ENCODE results near the gene NEAT1. TPM values are rescaled to one million over a fixed set of nuclear protein-coding genes. Genes with fewer than 3 reads are reported as not detected.

Gene NEAT1
- total RNA-seq, 1 donor, result 487 TPM

- no peak overlapping the region for H3K4me3 ChIP-seq (ENCODE audit: low read depth, low read length)
- DNase-seq (ENCODE audit: low read depth), result peak; percentile 62
- TF ChIP-seq, protein P1, sequence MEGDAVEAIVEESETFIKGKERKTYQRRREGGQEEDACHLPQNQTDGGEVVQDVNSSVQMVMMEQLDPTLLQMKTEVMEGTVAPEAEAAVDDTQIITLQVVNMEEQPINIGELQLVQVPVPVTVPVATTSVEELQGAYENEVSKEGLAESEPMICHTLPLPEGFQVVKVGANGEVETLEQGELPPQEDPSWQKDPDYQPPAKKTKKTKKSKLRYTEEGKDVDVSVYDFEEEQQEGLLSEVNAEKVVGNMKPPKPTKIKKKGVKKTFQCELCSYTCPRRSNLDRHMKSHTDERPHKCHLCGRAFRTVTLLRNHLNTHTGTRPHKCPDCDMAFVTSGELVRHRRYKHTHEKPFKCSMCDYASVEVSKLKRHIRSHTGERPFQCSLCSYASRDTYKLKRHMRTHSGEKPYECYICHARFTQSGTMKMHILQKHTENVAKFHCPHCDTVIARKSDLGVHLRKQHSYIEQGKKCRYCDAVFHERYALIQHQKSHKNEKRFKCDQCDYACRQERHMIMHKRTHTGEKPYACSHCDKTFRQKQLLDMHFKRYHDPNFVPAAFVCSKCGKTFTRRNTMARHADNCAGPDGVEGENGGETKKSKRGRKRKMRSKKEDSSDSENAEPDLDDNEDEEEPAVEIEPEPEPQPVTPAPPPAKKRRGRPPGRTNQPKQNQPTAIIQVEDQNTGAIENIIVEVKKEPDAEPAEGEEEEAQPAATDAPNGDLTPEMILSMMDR (IDR thresholded peaks at IDR 0.05; ENCODE audit: insufficient read depth, low read depth, low read length), result no peak
Measured at GRCh38 chr11:65442842-65443331, 20.3 kb downstream of the NEAT1 start.

GRCh38 chr11:65444314-65445051 is 21.9 kb downstream of the NEAT1 start:
- TF ChIP-seq, protein P1 (IDR thresholded peaks at IDR 0.05; ENCODE audit: insufficient read depth, low read depth, low read length), result no peak
- no peak overlapping the region for H3K4me3 ChIP-seq (ENCODE audit: low read depth, low read length)
- peak; percentile 73 for DNase-seq (ENCODE audit: low read depth)

- TF ChIP-seq, protein P1 (IDR thresholded peaks at IDR 0.05; ENCODE audit: insufficient read depth, low read depth, low read length), result no peak
- no peak for DNase-seq (ENCODE audit: low read depth)
Measured at GRCh38 chr11:65445101-65445603, 22.6 kb downstream of the NEAT1 start.

DNA sequence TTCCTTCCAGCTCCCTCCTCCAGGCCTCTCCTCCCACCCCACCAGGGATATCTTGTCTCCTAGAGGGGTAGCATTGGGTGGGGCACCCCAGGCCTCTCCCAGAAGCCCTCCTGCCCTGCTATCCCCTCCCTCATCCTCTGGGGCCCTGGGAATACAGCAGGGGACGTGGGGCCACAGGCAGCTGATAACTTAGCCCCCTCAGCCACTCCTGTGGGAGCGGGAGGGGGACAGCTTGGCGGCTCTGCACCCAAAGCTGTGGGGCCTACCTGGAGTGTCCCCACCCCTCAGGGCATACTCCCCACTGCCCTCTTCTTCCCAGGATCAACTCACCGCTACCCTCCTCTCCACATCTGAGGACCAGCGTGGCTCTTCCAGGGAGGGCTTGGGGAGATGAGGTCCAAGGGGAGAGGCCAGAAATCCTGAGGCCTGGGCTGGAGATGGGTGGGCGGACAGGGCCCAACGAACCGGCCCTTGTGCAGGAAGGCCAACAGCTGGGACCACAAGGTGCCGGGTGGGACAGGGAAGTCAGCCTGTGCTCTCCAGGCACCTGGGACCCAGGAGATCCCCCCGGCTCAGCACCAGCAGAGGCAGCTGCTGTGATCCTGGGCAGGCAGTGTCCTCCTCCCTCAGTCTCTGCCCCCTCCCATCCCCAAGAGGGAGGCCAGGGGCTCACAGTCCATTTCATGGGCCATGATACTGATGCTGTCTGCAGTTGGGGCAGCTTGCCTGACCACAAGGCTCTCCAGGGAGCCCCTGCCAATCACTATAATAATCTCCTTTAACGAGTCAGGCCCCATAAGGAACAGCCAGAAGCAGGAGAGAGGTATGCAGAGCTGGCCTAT is 23.2 kb downstream of the NEAT1 start:
- no peak overlapping the region for H3K4me3 ChIP-seq (ENCODE audit: low read depth, low read length)
- TF ChIP-seq, protein P1 (IDR thresholded peaks at IDR 0.05; ENCODE audit: insufficient read depth, low read depth, low read length), result no peak
- peak; percentile 83 for DNase-seq (ENCODE audit: low read depth)

More at GRCh38 chr11:65445101-65445603, 22.6 kb downstream of the NEAT1 start:
- no peak overlapping the region for H3K4me3 ChIP-seq (ENCODE audit: low read depth, low read length)

DNA sequence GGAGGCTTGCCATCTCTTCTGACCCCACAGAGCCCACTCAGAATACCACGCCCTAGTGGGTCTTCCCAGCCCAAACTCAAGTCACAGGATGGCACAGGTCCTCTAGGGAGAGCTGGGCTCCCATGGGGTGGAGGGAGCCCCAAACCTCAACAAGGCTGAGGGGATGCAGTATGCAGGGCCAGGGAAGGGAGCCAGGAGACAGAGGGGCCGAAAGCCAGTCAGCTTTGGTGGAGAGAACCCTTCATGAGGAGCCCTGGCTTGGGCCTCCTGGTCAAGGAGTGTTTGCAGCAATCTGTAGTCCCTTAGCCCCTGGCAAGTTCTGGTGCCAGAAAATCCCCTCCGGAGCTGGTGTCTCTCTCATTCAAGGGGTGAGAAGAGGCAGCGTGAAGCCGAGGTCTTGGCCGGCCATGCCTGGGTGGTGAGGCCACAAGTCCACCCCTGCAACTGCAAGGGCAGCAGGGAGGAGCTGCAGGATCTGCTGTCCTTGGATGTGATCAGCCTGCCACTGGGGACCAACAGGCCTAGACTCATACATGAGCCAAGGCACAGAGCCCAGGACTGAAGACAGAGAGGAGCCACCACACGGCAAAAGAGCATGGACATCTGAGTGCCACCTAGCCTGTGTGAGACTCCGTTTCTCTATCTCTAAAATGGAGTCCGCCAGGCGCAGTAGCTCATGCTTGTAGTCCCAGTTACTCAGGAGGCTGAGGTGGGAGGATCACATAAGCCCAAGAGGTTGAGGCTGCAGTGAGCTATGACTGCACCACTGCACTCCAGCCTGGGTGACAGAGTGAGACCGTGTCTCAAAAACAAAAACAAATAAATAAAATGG is 24.1 kb downstream of the NEAT1 start:
- TF ChIP-seq, protein P1 (IDR thresholded peaks at IDR 0.05; ENCODE audit: insufficient read depth, low read depth, low read length), result no peak
- no peak overlapping the region for H3K4me3 ChIP-seq (ENCODE audit: low read depth, low read length)
- peak; percentile 80 for DNase-seq (ENCODE audit: low read depth)

DNA sequence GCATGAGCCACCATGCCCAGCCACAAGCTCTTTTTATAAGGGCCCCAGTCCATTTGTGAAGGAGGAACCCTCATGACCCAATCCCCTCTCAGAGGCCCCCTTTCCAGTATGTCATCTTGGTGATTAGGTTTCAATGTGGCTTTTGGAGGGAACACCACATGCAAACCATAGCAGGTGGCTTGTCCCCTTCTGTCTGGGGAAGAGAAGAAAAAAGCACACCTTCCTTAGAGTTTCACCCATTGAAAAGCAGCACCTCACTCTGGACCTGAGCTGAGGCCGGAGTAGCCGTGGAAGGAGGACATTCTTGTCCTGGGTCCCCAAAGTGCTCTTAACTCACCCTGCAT is 25.4 kb downstream of the NEAT1 start:
- no peak overlapping the region for H3K4me3 ChIP-seq (ENCODE audit: low read depth, low read length)
- peak; percentile 84 for DNase-seq (ENCODE audit: low read depth)
- TF ChIP-seq, protein P1 (IDR thresholded peaks at IDR 0.05; ENCODE audit: insufficient read depth, low read depth, low read length), result no peak
